GM21381 (cell line): ENCODE data around the gene RNF138.
"Not testable (repeated sequence)": the region's sequence is repeated elsewhere in the genome, so short reads cannot be mapped to it uniquely, and the experiment has no call there.

Source experiments
- ATAC-seq: cut with Tn5 transposase; IDR thresholded peaks from one replicate; pipeline ENCODE4 v1.9.1; 2021; ENCODE audit warnings: mild to moderate bottlenecking, moderate library complexity; ENCODE audit not compliant: unreplicated experiment

Gene RNF138

DNA sequence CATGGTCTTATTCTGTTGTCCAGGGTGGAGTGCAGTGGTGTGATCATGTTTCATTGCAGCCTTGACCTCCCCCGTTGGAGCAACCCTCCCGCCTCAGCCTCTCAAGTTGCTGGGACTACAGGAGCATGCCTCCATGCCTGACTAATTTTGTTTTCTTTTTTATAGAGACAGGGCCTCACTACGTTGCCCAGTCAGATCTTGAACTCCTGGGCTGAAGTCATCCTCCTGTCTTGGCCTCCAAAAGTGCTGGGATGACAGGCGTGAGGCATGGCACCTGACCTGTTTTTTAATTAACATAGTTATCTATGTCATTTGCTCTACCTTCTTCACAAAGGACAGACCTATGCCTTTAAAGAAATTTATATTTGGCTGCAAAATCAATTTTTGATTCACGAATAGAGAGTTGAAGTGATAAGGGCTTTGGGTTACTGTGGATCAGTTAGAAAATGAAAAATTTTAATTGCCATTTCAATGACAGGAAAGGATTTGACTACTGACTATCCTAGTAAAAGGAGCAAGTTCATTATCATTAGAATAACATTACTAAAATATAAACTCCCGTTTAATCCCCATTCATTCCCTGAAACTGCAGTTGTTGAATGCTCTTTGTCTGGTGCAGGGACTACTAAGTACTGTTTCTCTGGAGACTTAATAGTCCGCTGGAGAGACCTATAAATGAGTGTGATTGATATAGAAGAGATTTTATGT is 3.7 kb downstream of the RNF138 start:
- no peak for ATAC-seq

DNA sequence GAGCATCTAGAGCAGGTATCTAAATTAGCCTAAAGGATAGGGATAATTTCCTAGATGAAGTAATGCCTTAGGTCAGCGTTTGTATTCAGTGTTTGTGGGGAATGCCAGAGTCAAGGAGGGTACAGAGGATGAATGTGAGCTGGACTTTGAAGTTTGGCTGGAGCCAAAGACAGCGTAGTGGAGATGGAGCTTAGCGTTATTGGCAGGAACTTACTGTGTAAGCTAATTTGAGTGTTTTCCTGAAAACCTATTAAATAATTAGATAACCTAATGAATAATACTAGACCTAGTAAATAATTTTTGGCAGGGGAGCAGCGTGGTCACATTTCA is 4.2 kb downstream of the RNF138 start:
- no peak for ATAC-seq

GRCh38 chr18:32096946-32097345 is 5.3 kb downstream of the RNF138 start:
- no peak for ATAC-seq

DNA sequence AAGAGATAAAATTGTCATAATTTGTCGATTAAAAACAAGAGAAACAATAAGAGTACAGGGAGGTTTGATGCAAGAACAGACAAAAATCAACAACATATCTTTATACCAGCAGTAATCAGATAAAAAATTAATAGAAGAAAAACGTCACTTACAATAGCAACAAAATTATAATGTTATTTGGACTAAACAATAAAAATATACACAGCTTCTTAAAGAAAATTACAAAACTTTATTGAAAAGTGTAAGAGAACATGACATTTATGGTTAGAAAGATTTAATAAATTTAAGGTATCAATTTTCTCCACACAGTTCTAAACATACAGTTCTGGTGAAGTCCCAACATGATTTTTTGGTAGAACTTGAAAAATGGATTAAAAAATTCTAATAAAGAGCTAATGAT is 12.8 kb downstream of the RNF138 start:
- ATAC-seq: no peak

DNA sequence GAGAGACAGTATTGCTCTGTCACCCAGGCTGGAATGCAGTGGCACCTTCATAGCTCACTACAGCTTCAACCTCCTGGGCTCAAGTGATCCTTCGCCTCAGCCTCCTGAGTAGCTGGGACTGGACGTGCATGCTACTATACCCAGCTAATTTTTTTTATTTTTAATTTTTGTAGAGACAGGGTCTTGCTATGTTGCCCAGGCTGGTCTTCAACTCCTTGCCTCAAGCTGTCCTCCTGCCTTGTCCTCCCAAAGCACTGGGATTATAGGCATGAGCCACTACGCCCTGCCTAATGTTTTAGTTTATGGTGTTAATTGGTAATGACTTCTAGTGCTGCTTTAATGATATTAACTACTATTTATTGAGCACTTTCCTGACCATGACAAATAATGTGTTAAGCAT is 18.3 kb downstream of the RNF138 start:
- ATAC-seq: no peak

GRCh38 chr18:32111706-32112105 is 20.0 kb downstream of the RNF138 start:
- ATAC-seq: no peak

DNA sequence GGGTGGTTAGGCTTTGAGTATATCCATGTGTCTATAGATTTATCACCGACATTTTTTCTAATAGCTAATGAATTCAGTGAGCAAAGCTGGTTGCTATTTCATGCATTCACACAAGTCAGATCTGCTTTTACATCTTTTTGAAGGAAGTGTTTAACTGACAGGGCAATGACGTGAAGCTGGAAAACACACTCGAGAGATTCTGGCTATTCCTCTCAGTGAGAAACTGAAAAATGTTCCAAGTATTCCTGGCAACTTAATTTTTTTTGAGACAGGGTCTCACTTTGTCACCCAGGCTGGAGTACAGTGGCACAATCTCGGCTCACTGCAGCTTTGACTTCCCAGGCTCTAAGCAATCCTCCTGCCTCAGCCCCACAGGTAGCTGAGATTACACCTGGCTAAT is 21.2 kb downstream of the RNF138 start:
- ATAC-seq: no peak

DNA sequence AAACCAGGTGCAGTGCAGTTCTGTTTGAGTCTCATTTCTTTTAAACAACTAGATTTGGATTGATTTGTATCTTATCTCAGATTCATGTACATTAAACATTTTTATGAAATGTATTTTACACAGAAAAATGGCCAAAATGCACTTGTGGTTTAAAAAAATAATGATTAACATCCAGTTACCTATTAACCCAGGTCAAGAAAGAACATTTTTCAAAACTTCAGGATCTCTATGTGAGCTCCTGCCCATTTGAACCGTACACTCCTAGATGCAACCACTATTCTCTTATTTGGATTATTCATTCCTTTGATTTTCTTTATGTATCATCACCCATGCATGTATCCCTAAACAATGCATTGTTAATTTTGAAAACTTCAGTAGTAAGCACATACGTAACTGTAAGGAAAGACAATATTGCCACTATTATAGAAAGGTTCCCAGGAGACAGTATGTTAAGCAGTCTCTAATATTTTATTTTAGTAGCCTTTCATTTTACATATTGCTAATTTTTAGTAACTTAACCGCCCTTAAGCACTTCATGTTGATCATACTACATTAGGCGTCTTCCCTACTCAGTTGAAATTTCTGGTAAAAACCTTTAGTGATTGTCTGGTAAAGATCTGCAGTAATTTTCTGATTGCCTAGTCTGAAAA is 22.7 kb downstream of the RNF138 start:
- no peak for ATAC-seq

DNA sequence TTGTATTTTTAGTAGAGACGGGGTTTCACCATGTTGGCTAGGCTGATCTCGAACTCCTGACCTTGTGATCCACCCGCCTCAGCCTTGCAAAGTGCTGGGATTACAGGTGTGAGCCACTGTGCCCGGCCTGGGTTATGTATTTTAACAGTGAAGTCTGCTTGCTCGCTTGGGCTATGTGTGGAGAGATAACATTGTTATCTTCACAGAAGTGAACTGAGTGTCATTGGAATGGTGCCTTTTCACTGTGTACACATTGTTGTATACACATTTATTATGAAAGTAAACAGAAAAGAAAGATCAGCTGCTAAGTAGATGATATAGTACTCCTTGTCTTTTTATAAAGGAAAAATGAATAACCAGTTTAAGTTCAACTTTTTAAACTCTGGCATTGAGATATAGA is 30.4 kb downstream of the RNF138 start:
- ATAC-seq: no peak

- no peak for ATAC-seq
These were observed 34.9 kb downstream of the RNF138 start for GRCh38 chr18:32126538-32126937.

GRCh38 chr18:32135625-32136024 is 44.0 kb downstream of the RNF138 start:
- no peak for ATAC-seq

DNA sequence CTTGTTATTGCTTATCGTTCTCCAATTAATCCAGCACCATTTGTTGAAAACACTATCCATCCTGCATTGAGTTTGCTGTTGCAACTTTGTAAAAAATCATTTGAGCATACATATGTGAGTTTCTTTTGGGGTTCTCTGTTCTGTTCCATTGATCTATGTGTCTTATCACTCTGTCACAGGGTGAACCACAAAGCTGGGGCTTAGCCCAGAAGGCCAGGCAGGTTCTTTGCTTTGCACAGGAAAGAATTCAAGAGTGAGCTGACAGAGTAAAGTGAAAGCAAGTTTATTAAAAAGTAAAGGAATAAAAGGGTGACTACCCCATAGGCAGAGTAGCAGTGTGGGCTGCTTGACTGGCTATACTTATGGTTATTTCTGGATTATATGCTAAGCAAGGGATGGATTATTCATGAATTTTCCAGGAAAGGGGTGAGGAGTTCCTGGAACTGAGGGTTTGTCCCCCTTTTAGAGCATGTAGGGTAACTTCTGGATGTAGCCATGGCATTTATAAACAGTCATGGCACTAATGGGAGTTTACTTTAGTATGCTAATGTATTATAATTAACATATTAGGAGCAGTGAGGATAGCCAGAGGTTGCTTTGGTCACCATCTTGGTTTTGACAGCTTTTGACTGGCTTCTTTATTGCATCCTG is 46.8 kb downstream of the RNF138 start:
- ATAC-seq: no peak

DNA sequence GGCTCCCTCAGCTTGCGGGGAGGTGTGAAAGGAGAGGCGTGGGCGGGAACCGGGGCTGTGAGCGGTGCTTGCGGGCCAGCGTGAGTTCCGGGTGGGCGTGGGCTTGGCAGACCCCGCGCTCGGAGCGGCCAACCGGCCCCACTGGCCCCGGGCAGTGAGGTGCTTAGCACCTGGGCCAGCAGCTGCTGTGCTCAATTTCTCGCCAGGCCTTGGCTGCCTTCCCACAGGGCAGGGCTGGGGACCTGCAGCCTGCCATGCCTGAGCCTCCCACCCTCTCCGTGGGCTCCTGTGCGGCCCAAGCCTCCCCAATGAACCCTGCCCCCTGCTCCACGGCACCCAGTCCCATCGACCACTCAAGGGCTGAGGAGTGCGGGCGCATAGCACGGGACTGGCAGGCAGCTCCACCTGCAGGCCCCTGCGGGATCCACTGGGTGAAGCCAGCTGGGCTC is 48.2 kb downstream of the RNF138 start:
- no peak for ATAC-seq

DNA sequence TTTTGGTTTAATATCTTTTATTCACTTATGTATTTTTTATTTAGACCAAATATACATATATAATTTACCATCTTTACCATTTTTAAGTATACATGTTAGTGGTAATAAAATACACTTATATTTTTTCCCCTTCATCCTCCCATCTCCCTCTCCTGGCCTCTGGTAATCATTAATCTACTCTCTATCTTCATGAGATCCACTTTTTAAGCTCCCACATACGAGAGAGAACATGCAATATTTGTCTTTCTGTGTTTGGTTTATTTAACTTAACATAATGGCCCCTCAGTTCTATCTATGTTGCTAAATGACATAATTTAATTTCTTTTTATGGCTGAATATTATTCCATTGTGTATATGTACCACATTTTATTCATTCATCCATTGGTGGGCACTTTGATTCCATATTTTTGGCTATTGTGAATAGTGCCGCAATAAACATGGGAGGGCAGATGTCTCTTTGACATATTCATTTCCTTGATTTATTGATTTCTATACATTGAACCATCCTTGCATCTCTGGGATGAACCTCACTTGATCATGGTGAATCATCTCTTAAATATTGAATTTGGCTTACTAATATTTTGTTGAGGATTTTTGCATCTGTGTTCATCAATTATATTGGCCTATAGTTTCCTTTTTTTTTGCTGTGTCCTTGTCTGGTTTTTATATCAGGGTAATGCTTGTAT is 56.7 kb downstream of the RNF138 start:
- no peak for ATAC-seq

DNA sequence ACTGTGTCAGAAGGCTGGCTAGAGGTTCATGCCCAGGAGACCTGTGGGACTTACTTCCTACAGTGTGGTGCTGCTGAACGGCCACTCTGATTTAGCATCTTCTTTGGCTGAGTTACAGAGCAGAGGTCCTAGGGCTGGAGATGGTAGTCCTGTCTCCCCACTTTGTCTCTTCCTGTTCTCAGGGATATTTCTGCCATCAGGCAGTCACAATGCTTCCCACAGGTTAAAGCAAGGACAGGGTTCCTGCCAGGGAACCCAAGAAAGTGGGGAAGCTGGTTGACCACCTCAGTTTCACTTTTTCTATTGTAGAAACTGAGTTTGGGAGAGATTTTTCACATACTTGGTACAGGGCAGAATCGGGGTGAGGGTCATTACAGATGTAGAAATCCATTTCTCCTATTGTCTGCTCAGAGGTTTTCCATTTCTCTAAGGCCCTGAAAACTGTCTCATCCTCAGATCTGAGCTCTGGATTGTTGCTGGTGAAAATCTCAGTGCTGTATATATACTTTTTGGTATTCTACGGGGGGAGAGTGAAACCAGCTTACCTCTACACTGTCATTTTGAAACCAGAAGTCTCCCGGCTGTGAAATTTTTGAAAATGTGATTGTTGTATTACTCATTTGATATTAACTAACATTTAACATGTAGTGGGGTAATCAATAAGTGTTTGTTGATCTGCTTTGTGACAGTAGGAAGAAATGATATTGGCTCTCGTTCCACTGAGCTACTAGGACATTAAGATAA is 61.2 kb downstream of the RNF138 start:
- peak; percentile 91 for ATAC-seq

- no peak for ATAC-seq
These were observed 65.2 kb downstream of the RNF138 start for GRCh38 chr18:32156855-32157254.

GRCh38 chr18:32157580-32157979 is 65.9 kb downstream of the RNF138 start:
- no peak for ATAC-seq

- ATAC-seq: peak; percentile 90
These were observed 66.5 kb downstream of the RNF138 start for GRCh38 chr18:32158108-32158624.

GRCh38 chr18:32158631-32159030 is 67.0 kb downstream of the RNF138 start:
- not testable (repeated sequence) for ATAC-seq

GRCh38 chr18:32160547-32160946 is 68.9 kb downstream of the RNF138 start:
- no peak for ATAC-seq
